K562 (cell line): ENCODE measurements around the gene LYAR. TPM values are rescaled to one million over a fixed set of nuclear protein-coding genes. Genes with fewer than 3 reads are reported as not detected.

Experiments used
- CEBPZ ChIP-seq: fragments of 150-350 bp; IDR thresholded peaks from 2 replicates; pipeline ENCODE4 v1.6.1; 2014; ENCODE audit warnings: low read depth, mild to moderate bottlenecking, low read length, borderline replicate concordance
- E2F6 ChIP-seq, 2 experiments: IDR thresholded peaks; 2 replicates each; pipeline ENCODE4 v1.6.1; 2011; ENCODE audit warnings: borderline replicate concordance in 1 of 2, control low read depth in 1 of 2, low read depth in 1 of 2, low read length in 1 of 2, mild to moderate bottlenecking in 1 of 2, mixed read lengths in 1 of 2, moderate library complexity in 1 of 2; ENCODE audit not compliant: insufficient read depth in 1 of 2, insufficient read length in 1 of 2, poor library complexity in 1 of 2, severe bottlenecking in 1 of 2; ENCODE audit errors: extremely low read depth in 1 of 2
- KDM5B ChIP-seq: fragments of 200-600 bp; sonication (generic); IDR thresholded peaks from 2 replicates; pipeline ENCODE4 v1.6.1; 2012; ENCODE audit warnings: low read depth, mild to moderate bottlenecking, moderate library complexity, low read length, control low read depth, inconsistent platforms; ENCODE audit not compliant: insufficient replicate concordance
- NELFE ChIP-seq: IDR thresholded peaks from 2 replicates; pipeline ENCODE4 v1.6.1; 2011; ENCODE audit warnings: mild to moderate bottlenecking; ENCODE audit not compliant: insufficient read depth, insufficient read length
- NR3C1 ChIP-seq: sonication (generic); formaldehyde crosslinking; IDR thresholded peaks from 2 replicates; pipeline ENCODE4 v1.8.1; 2022; ENCODE audit warnings: missing genetic modification reagents
- PBX2 ChIP-seq, 2 experiments: IDR thresholded peaks in 1 of 2; conservative IDR thresholded peaks in 1 of 2; 2 replicates each; pipeline ENCODE4 v1.6.1; 2016; ENCODE audit warnings: low read depth in 2 of 2, mild to moderate bottlenecking in 1 of 2, missing compliant biosample characterization in 1 of 2, missing genetic modification characterization in 1 of 2, moderate library complexity in 1 of 2
- RBM34 ChIP-seq: fragments of 200-400 bp; formaldehyde crosslinking; IDR thresholded peaks from 2 replicates; pipeline ENCODE4 v1.6.1; 2018; ENCODE audit warnings: low read length, borderline replicate concordance; ENCODE audit not compliant: insufficient read depth
- RFX5 ChIP-seq: IDR thresholded peaks from 2 replicates; pipeline ENCODE4 v1.6.1; 2011; ENCODE audit warnings: low read depth, mild to moderate bottlenecking, improper control_type of control experiment, low read length
- SNIP1 ChIP-seq: fragments of 450-650 bp; IDR thresholded peaks from 2 replicates; pipeline ENCODE4 v1.7.1; 2017; ENCODE audit warnings: low read depth, mild to moderate bottlenecking
- STAT5B ChIP-seq: fragments of 250-450 bp; sonication (Bioruptor Pico); IDR thresholded peaks from 2 replicates; pipeline ENCODE4 v1.8.0; 2021; ENCODE audit warnings: mild to moderate bottlenecking, inconsistent platforms
- TAL1 ChIP-seq: fragments of 450-650 bp; IDR thresholded peaks from 2 replicates; pipeline ENCODE4 v1.6.1; 2016; ENCODE audit warnings: mild to moderate bottlenecking
- ZBTB33 ChIP-seq: sonication (generic); formaldehyde crosslinking; IDR thresholded peaks from 2 replicates; pipeline ENCODE4 v1.8.1; 2023; ENCODE audit warnings: mild to moderate bottlenecking, missing genetic modification reagents
- ZNF511 ChIP-seq: sonication (generic); formaldehyde crosslinking; IDR thresholded peaks from 2 replicates; pipeline ENCODE4 v1.8.0; 2022; ENCODE audit warnings: mild to moderate bottlenecking, missing genetic modification reagents
- ZNF695 ChIP-seq: fragments of 450-650 bp; formaldehyde crosslinking; IDR thresholded peaks from 2 replicates; pipeline ENCODE4 v1.4.0; 2020; ENCODE audit warnings: mild to moderate bottlenecking, moderate library complexity
- polyA plus RNA-seq, 8 experiments: library from polyadenylated mRNA; depleted of rRNA in 4 of 8; stranded (reverse) in 5 of 8; unstranded in 3 of 8; fragments of >200 nt; fragmentation: Nextera tagmentation in 2 of 8; fragmentation: Illumina TruSeq in 1 of 8; extraction: Ambion mirVana in 2 of 8; extraction: Trizol in 1 of 8; gene quantifications; 2 replicates each; pipeline versions ENCODE4 v1.2.1 to v1.2.3, GENCODE V29; 2011 to 2014; ENCODE audit warnings: inconsistent platforms in 1 of 8, missing spikeins in 1 of 8
- total RNA-seq, 7 experiments: library from RNA; depleted of rRNA in 6 of 7; stranded (reverse); fragments of >200 nt in 6 of 7; fragmentation: Illumina TruSeq in 2 of 7; extraction: Trizol in 2 of 7; gene quantifications; 2 replicates each; pipeline versions ENCODE4 v1.2.1 to v1.2.3, GENCODE V29; 2011 to 2021; ENCODE audit warnings: low replicate concordance in 1 of 7

Gene LYAR
- total and polyA plus RNA-seq, 9 of the 15 experiments (the other 6 are each of a cell fraction or from before 2014, with no cell fraction given) = 28.3 to 172 (median 127) TPM

GRCh38 chr4:4248029-4248884 is 41.7 kb downstream of the LYAR start, which contains the start of gene TMEM128 (continued):
- no peak for TF ChIP-seq ZNF695
- no peak for TF ChIP-seq CEBPZ
- no peak for TF ChIP-seq SNIP1
- peak; percentile 90 for TF ChIP-seq KDM5B
- TF ChIP-seq RFX5 = no peak
- no peak for TF ChIP-seq TAL1
- peak in 1 of 2 experiments; percentile 38 for TF ChIP-seq E2F6 (IDR thresholded peaks at IDR 0.05; ENCODE audit: borderline replicate concordance in 1 of 2, extremely low read depth in 1 of 2, insufficient read depth in 1 of 2, insufficient read length in 1 of 2, low read depth in 1 of 2, low read length in 1 of 2, poor library complexity in 1 of 2, severe bottlenecking in 1 of 2)
- TF ChIP-seq NR3C1 = no peak; the same call in 1 of the 2 replicates
- no peak for TF ChIP-seq STAT5B (CRISPR knock-in tag)
- TF ChIP-seq ZBTB33 (CRISPR knock-in tag) = no peak
- TF ChIP-seq RBM34 = no peak
- TF ChIP-seq ZNF511 (CRISPR knock-in tag) = 0 out of 2 replicates have a peak, but pooled peaks have one; percentile 25
- TF ChIP-seq PBX2 (CRISPR knock-in tag; IDR thresholded peaks at IDR 0.05; ENCODE audit: low read depth) = no peak
- TF ChIP-seq PBX2 (tag; conservative IDR thresholded peaks at IDR 0.05; ENCODE audit: low read depth) = no peak
- TF ChIP-seq NELFE = no peak
